Fibroblast of lung (primary cell): Measurements from ENCODE around the gene REC8. TPM values are rescaled to one million over a fixed set of nuclear protein-coding genes. Genes with fewer than 3 reads are reported as not detected.
"Not testable (repeated sequence)": the region's sequence is repeated elsewhere in the genome, so short reads cannot be mapped to it uniquely, and the experiment has no call there.

Experiments used
- DNase-seq, 2 donors: peaks; one replicate each; pipeline versions ENCODE4 v3.0.0 to v3.0.0-alpha.2; 2010; ENCODE audit warnings: low read depth in 2 of 2
- H2AFZ ChIP-seq: 2 replicates; pipeline ENCODE4 v1.5.1; 2012; ENCODE audit warnings: low read length, control low read depth, inconsistent platforms
- H3K27ac ChIP-seq: 2 replicates; pipeline ENCODE4 v1.5.1; 2011; ENCODE audit warnings: low read length, control low read depth; ENCODE audit not compliant: insufficient read depth
- H3K27me3 ChIP-seq: 2 replicates; pipeline ENCODE4 v1.5.1; 2011; ENCODE audit warnings: mild to moderate bottlenecking, low read length; ENCODE audit not compliant: control insufficient read depth, insufficient read depth
- H3K36me3 ChIP-seq: 2 replicates; pipeline ENCODE4 v1.5.1; 2011; ENCODE audit warnings: low read length; ENCODE audit not compliant: control insufficient read depth, insufficient read depth
- H3K4me1 ChIP-seq: 2 replicates; pipeline ENCODE4 v1.5.1; 2011; ENCODE audit warnings: low read length; ENCODE audit not compliant: control insufficient read depth, insufficient read depth; ENCODE audit errors: extremely low read depth
- H3K4me2 ChIP-seq: 2 replicates; pipeline ENCODE4 v1.5.1; 2011; ENCODE audit warnings: low read length, control low read depth; ENCODE audit not compliant: insufficient read depth; ENCODE audit errors: extremely low read depth
- H3K4me3 ChIP-seq, 4 experiments: fragments of 200-600 bp in 1 of 4; sonication (generic) in 1 of 4; replicated peaks in 1 of 4; 2 replicates each; pipeline ENCODE4 v1.5.1; 2011 to 2016; ENCODE audit warnings: low read length in 4 of 4, low read depth in 3 of 4, mild to moderate bottlenecking in 3 of 4, control low read depth in 2 of 4, inconsistent platforms in 1 of 4, mixed read lengths in 1 of 4; ENCODE audit not compliant: insufficient read depth in 1 of 4; ENCODE audit errors: control extremely low read depth in 1 of 4
- H3K79me2 ChIP-seq: 2 replicates; pipeline ENCODE4 v1.5.1; 2012; ENCODE audit warnings: mild to moderate bottlenecking, low read length, inconsistent platforms; ENCODE audit not compliant: control insufficient read depth, insufficient read depth
- H3K9ac ChIP-seq: 2 replicates; pipeline ENCODE4 v1.5.1; 2011; ENCODE audit warnings: mild to moderate bottlenecking, low read length, control low read depth; ENCODE audit not compliant: insufficient read depth
- H3K9me3 ChIP-seq: 2 replicates; pipeline ENCODE4 v1.5.1; 2012; ENCODE audit warnings: low read depth, low read length; ENCODE audit not compliant: control insufficient read depth, insufficient read depth
- H4K20me1 ChIP-seq: 2 replicates; pipeline ENCODE4 v1.5.1; 2011; ENCODE audit warnings: low read length; ENCODE audit not compliant: control insufficient read depth, insufficient read depth; ENCODE audit errors: extremely low read depth
- CTCF ChIP-seq, 2 donors: IDR thresholded peaks in 1 of 2; conservative IDR thresholded peaks in 1 of 2; 1 replicate in 1 of 2; 2 replicates in 1 of 2; pipeline ENCODE4 v1.5.1; 2011 to 2012; ENCODE audit warnings: low read length in 2 of 2, control low read depth in 1 of 2, inconsistent platforms in 1 of 2, low read depth in 1 of 2, mild to moderate bottlenecking in 1 of 2
- EZH2 ChIP-seq: IDR thresholded peaks from 2 replicates; pipeline ENCODE4 v1.5.1; 2012; ENCODE audit warnings: low read length, control low read depth, mild to moderate bottlenecking; ENCODE audit errors: missing control alignments
- polyA plus RNA-seq, 2 donors: library from polyadenylated mRNA; depleted of rRNA in 1 of 2; stranded (reverse) in 1 of 2; unstranded in 1 of 2; fragments of >200 nt; gene quantifications; 2 replicates each; pipeline ENCODE4 v1.2.1, GENCODE V29; 2011 to 2012; ENCODE audit warnings: missing spikeins in 1 of 2
- total RNA-seq: library from RNA; depleted of rRNA; stranded (reverse); fragments of >200 nt; gene quantifications from 2 replicates; pipeline ENCODE4 v1.2.1, GENCODE V29; 2014

Gene REC8
- total and polyA plus RNA-seq, 2 donors (not counting 1 experiment from before 2014, with no cell fraction given): 1.8 to 2.2 TPM

GRCh38 chr14:24219080-24219479 lies 47.2 kb downstream of the REC8 start:
- peaks cover under 1% of the 10 kb centered on the region for H3K4me1 ChIP-seq
- no peaks in the 10 kb centered on the region for H3K27me3 ChIP-seq
- no peaks in the 10 kb centered on the region for H4K20me1 ChIP-seq
- H3K9ac ChIP-seq: no peak overlapping the region
- H3K4me2 ChIP-seq: no peak overlapping the region
- no peak overlapping the region for H3K4me3 ChIP-seq
- TF ChIP-seq EZH2 (no peak), CTCF (conservative IDR thresholded peaks at IDR 0.05 in 1 of 2, IDR thresholded peaks at IDR 0.05 in 1 of 2; ENCODE audit: low read depth in 1 of 2, low read length in 2 of 2) (no peak)
- H3K79me2 ChIP-seq: peaks cover 19% of the 10 kb centered on the region
- DNase-seq: no peak
- peaks cover 1% of the 10 kb centered on the region for H3K36me3 ChIP-seq
- no peak overlapping the region for H3K27ac ChIP-seq
- H3K9me3 ChIP-seq: no peaks in the 10 kb centered on the region
- H2AFZ ChIP-seq: no peak overlapping the region

DNA sequence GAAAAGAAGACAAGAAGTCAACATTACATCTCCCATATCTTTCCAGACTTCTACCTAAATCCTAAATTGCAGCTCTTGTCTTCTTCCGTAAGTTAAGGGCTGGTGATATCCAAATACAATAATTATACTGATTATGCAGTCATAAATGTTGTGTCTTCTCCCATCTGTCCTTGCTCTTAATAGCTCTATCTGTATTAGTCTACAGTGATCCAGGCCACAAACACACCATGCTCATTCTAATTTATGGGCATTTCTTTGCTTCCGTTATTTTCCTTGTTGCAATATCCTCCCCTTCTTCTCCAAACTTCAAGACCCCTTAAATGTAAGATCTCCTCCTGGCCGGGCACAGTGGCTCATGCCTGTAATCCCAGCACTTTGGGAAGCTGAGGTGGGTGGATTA lies 47.6 kb downstream of the REC8 start:
- Histone ChIP-seq H3K27ac (no peak overlapping the region), H3K9me3 (no peaks in the 10 kb centered on the region), H3K4me3 (no peak overlapping the region), H3K27me3 (no peaks in the 10 kb centered on the region), H3K4me2 (no peak overlapping the region), H3K4me1 (no peaks in the 10 kb centered on the region), H3K36me3 (peaks cover 1% of the 10 kb centered on the region), H3K9ac (no peak overlapping the region), H4K20me1 (no peaks in the 10 kb centered on the region), H3K79me2 (peaks cover 21% of the 10 kb centered on the region), H2AFZ (no peak overlapping the region)
- TF ChIP-seq EZH2: no peak
- TF ChIP-seq CTCF (conservative IDR thresholded peaks at IDR 0.05 in 1 of 2, IDR thresholded peaks at IDR 0.05 in 1 of 2; ENCODE audit: low read depth in 1 of 2, low read length in 2 of 2): no peak
- no peak for DNase-seq

- peaks cover 45% of the 10 kb centered on the region for H3K79me2 ChIP-seq
- H3K4me1 ChIP-seq, H3K9me3 ChIP-seq, DNase-seq, H2AFZ ChIP-seq, H3K27ac ChIP-seq, H3K4me3 ChIP-seq, H3K36me3 ChIP-seq, H3K4me2 ChIP-seq, H3K9ac ChIP-seq, H4K20me1 ChIP-seq, H3K27me3 ChIP-seq: not testable (repeated sequence)
Measured at GRCh38 chr14:24222987-24223386, 51.1 kb downstream of the REC8 start.
